HepG2 (cell line): Measurements from ENCODE around the gene HTRA2. TPM values are rescaled to one million over a fixed set of nuclear protein-coding genes. Genes with fewer than 3 reads are reported as not detected.

Experiments
- CBX2 ChIP-seq, 2 experiments: fragments of 200-600 bp in 1 of 2; sonication (generic); formaldehyde crosslinking in 1 of 2; IDR thresholded peaks; 2 replicates each; pipeline versions ENCODE4 v1.7.0 to v1.8.1; 2018 to 2022; ENCODE audit warnings: low read depth in 2 of 2, low read length in 1 of 2, mild to moderate bottlenecking in 1 of 2, missing genetic modification reagents in 1 of 2
- FUBP1 ChIP-seq: sonication (generic); formaldehyde crosslinking; IDR thresholded peaks from 2 replicates; pipeline ENCODE4 v1.5.1; 2020; ENCODE audit warnings: missing genetic modification reagents, mild to moderate bottlenecking, borderline replicate concordance
- GMEB1 ChIP-seq: sonication (generic); formaldehyde crosslinking; IDR thresholded peaks from 2 replicates; pipeline ENCODE4 v1.5.1; 2020; ENCODE audit warnings: missing genetic modification reagents, mild to moderate bottlenecking, borderline replicate concordance
- IRF9 ChIP-seq: sonication (generic); formaldehyde crosslinking; IDR thresholded peaks from 2 replicates; pipeline ENCODE4 v1.8.0; 2022; ENCODE audit warnings: missing genetic modification reagents, mild to moderate bottlenecking, borderline replicate concordance
- PTBP1 ChIP-seq: fragments of 200-400 bp; formaldehyde crosslinking; IDR thresholded peaks from 2 replicates; pipeline ENCODE4 v1.6.1; 2018; ENCODE audit warnings: low read length, low read depth; ENCODE audit not compliant: poor library complexity, severe bottlenecking
- RFXANK ChIP-seq: IDR thresholded peaks from 2 replicates; pipeline ENCODE4 v1.6.1; 2016
- ZBTB49 ChIP-seq: sonication (generic); formaldehyde crosslinking; IDR thresholded peaks from 2 replicates; pipeline ENCODE4 v1.4.0; 2020; ENCODE audit warnings: missing genetic modification reagents, borderline replicate concordance
- ZBTB7A ChIP-seq: sonication (generic); formaldehyde crosslinking; IDR thresholded peaks from 2 replicates; pipeline ENCODE4 v1.8.0; 2022; ENCODE audit warnings: mild to moderate bottlenecking, missing genetic modification reagents
- ZFY ChIP-seq: sonication (generic); formaldehyde crosslinking; IDR thresholded peaks from 2 replicates; pipeline ENCODE4 v1.4.0; 2020; ENCODE audit warnings: missing genetic modification reagents
- ZNF256 ChIP-seq: sonication (generic); formaldehyde crosslinking; conservative IDR thresholded peaks from 2 replicates; pipeline ENCODE4 v1.4.0; 2020; ENCODE audit warnings: missing genetic modification reagents
- ZNF275 ChIP-seq: sonication (generic); formaldehyde crosslinking; IDR thresholded peaks from 2 replicates; pipeline ENCODE4 v1.8.0; 2022; ENCODE audit warnings: missing genetic modification reagents, mild to moderate bottlenecking, inconsistent platforms, borderline replicate concordance
- ZNF569 ChIP-seq: sonication (generic); formaldehyde crosslinking; IDR thresholded peaks from 2 replicates; pipeline ENCODE4 v1.5.0; 2020; ENCODE audit warnings: mild to moderate bottlenecking, missing genetic modification reagents, moderate library complexity, borderline replicate concordance
- ZNF772 ChIP-seq: sonication (generic); formaldehyde crosslinking; IDR thresholded peaks from 2 replicates; pipeline ENCODE4 v1.5.0; 2020; ENCODE audit warnings: mild to moderate bottlenecking, missing genetic modification reagents
- polyA plus RNA-seq, 8 experiments: library from polyadenylated mRNA; depleted of rRNA in 3 of 8; stranded (reverse) in 7 of 8; unstranded in 1 of 8; fragments of >200 nt; fragmentation: Illumina TruSeq in 4 of 8; extraction: Trizol in 4 of 8; gene quantifications; 2 replicates each; pipeline versions ENCODE4 v1.2.1 to v1.2.3, GENCODE V29; 2011 to 2016; ENCODE audit warnings: low read depth in 4 of 8, missing spikeins in 1 of 8, mixed read lengths in 1 of 8; ENCODE audit not compliant: insufficient read depth in 1 of 8
- total RNA-seq, 5 experiments: library from RNA; depleted of rRNA; stranded (reverse); fragments of >200 nt; fragmentation: Illumina TruSeq; extraction: Trizol; gene quantifications; 2 replicates each; pipeline ENCODE4 v1.2.3, GENCODE V29; 2016; ENCODE audit warnings: low read depth in 1 of 5
- TF ChIP-seq, protein P1 (sequence below): IDR thresholded peaks from 2 replicates; pipeline ENCODE4 v1.4.0; 2020; ENCODE audit warnings: mild to moderate bottlenecking, missing genetic modification reagents

Gene HTRA2
- total and polyA plus RNA-seq, 2 of the 13 experiments (the other 11 are each of a cell fraction or from before 2014, with no cell fraction given), result 47.7 to 50.3 TPM

GRCh38 chr2:74488643-74489481 is 40.9 kb upstream of the HTRA2 start (continued):
- TF ChIP-seq, protein P1, sequence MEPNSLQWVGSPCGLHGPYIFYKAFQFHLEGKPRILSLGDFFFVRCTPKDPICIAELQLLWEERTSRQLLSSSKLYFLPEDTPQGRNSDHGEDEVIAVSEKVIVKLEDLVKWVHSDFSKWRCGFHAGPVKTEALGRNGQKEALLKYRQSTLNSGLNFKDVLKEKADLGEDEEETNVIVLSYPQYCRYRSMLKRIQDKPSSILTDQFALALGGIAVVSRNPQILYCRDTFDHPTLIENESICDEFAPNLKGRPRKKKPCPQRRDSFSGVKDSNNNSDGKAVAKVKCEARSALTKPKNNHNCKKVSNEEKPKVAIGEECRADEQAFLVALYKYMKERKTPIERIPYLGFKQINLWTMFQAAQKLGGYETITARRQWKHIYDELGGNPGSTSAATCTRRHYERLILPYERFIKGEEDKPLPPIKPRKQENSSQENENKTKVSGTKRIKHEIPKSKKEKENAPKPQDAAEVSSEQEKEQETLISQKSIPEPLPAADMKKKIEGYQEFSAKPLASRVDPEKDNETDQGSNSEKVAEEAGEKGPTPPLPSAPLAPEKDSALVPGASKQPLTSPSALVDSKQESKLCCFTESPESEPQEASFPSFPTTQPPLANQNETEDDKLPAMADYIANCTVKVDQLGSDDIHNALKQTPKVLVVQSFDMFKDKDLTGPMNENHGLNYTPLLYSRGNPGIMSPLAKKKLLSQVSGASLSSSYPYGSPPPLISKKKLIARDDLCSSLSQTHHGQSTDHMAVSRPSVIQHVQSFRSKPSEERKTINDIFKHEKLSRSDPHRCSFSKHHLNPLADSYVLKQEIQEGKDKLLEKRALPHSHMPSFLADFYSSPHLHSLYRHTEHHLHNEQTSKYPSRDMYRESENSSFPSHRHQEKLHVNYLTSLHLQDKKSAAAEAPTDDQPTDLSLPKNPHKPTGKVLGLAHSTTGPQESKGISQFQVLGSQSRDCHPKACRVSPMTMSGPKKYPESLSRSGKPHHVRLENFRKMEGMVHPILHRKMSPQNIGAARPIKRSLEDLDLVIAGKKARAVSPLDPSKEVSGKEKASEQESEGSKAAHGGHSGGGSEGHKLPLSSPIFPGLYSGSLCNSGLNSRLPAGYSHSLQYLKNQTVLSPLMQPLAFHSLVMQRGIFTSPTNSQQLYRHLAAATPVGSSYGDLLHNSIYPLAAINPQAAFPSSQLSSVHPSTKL, result peak; percentile 91
- peak; percentile 64 for TF ChIP-seq GMEB1 (CRISPR knock-in tag)
- TF ChIP-seq FUBP1 (CRISPR knock-in tag), result peak; percentile 79; the same call in 1 of the 2 replicates
- TF ChIP-seq ZNF772 (CRISPR knock-in tag), result 0 out of 2 replicates have a peak, but pooled peaks have one; percentile 23
- TF ChIP-seq ZBTB49 (CRISPR knock-in tag), result no peak
- no peak for TF ChIP-seq ZNF569
- TF ChIP-seq ZBTB7A, result no peak
- no peak for TF ChIP-seq ZNF275 (CRISPR knock-in tag)
- no peak for TF ChIP-seq PTBP1
- 0 out of 2 replicates have a peak, but pooled peaks have one; percentile 5 for TF ChIP-seq ZFY
- TF ChIP-seq ZNF256 (CRISPR knock-in tag), result 0 out of 2 replicates have a peak, but pooled peaks have one; percentile 84
- no peak for TF ChIP-seq RFXANK
- TF ChIP-seq CBX2 (IDR thresholded peaks at IDR 0.05; ENCODE audit: low read depth, low read length), result no peak
- no peak for TF ChIP-seq CBX2 (CRISPR knock-in tag; IDR thresholded peaks at IDR 0.05; ENCODE audit: low read depth)
- peak; percentile 35; the same call in 1 of the 2 replicates for TF ChIP-seq IRF9 (CRISPR knock-in tag)
